HL-60/S4 treated with retinoic acid at 250 ng/mL for 4 days and 3 days (cell line): Measurements from ENCODE around the gene REPS2.

Experiments
- in situ Hi-C: fragments of 300-500 bp; cut with MboI; formaldehyde crosslinking; loops from 2 replicates; pipeline ENCODE4 v1.7.0; 2022; ENCODE audit warnings: low sequenced_read_pairs

The REPS2 gene

DNA sequence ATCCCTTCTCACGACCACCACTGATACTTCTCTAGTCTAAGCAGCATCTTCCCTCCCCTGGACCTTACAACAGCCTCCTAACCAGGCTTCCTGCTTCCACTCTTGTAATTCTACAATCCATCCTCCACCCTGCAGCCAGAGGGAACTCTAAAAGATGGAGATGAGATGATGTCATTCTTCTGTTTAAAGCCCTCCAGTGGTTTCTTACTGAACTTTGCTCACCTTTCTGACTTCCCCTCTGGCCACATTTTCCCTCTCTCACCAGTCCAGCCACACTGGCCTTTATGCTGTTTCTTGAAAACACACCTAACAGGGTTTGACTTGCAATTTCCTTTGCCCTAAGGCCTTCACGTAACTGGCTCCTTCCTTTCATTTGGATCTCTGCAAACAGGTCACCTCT is 237.1 kb downstream of the REPS2 start:
- in situ Hi-C loops, result no loop called here

DNA sequence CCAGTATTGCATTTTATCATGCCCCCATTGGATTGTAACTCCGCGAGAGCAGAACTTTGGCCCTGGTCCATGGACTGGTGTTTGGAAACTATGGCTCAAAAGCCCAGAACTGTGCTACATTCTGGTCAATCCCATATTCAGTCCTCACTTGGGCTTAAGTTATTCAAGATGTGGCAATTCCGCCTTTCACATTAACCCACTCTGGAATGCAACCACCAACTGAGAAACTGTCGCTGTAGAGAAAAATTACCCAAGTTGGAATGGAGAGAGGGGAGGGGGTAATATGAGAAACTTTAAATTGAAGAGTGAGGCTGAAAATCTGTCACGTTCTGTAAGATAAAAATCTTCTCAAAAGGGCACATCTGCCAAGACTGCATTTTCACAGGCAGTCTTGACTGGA is 239.0 kb downstream of the REPS2 start:
- in situ Hi-C loops, result no loop called here

DNA sequence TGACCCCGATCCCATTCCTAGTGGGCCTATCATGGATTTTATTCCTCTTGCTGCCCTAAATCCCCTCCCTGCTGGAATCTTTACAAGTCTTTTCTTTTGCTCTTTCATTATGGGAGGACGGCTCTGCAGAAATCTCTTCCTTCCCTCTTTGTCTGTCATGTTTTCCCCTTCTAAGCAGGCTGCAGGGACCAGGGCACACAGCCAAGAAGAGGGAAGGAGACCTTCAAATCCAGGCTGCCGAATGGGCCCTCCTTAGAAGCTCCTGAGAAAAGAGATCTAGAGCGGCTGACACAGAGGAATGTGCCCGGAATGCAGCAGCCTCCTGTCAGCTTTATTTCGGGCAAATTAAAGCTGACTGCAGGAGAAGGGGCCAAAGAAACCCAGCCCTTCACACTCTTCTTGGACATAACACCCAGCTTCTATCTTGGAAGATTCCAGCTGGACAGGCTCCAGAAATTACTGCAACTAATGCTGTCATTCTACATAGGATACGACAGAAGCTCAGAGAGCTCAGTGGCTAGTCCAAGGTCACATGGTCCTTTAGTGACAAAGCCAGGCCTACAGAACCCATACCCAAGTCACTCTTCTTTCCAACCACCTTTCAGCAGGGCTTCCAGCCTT is 240.8 kb downstream of the REPS2 start:
- in situ Hi-C loops, result no loop called here

DNA sequence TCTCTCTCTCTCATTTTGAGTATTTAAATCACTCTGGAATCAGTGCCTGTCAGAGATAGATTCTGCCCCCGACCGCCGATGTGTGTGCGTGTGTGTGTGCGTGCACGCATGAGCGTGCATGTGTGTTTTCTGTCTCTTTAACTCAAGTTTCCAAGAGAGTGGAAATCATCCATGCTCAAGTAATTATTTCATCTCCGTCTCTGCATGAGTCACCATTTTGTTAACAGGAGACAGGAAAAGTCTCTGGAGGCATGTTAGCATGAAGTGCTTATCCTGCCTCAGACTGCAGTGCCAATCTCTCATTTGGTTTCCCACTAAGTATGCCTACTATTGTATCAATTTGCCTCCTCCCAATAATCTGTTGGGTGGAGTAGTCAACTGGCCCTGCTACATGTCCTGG is 245.6 kb downstream of the REPS2 start:
- in situ Hi-C loops, result no loop called here
